ENCODE measurements around the gene TULP1.

Gene TULP1

GRCh38 chr6:35489066-35489465, 23.6 kb downstream of the TULP1 start:
- Histone ChIP-seq H3K9me2 (replicated peaks; ENCODE audit: low read depth, low read length) (no peaks in the 10 kb centered on the region), H3K9me3 (ENCODE audit: insufficient read depth, low read depth, low read length) (no peaks in the 10 kb centered on the region), H3K36me3 (ENCODE audit: insufficient read depth, low read length) (no peaks in the 10 kb centered on the region), H3K27me3 (ENCODE audit: insufficient read depth, low read length, poor library complexity, severe bottlenecking) (no peaks in the 10 kb centered on the region), H3K4me1 (ENCODE audit: insufficient read depth, low read length, poor library complexity, severe bottlenecking) (peaks cover 16% of the 10 kb centered on the region), H3F3A (ENCODE audit: low read depth) (no peaks in the 10 kb centered on the region), H3K4me3 (ENCODE audit: low read length, poor library complexity, severe bottlenecking) (no peak overlapping the region), H3K79me2 (ENCODE audit: insufficient read depth, low read length) (no peaks in the 10 kb centered on the region), H3K4me2 (ENCODE audit: low read depth, low read length, poor library complexity, severe bottlenecking) (no peak overlapping the region), H4K20me1 (ENCODE audit: insufficient read depth, low read length, poor library complexity, severe bottlenecking) (no peaks in the 10 kb centered on the region), H3K9ac (ENCODE audit: low read depth, low read length, poor library complexity, severe bottlenecking) (no peak overlapping the region), H2AFZ (ENCODE audit: low read length) (no peak overlapping the region)
- TF ChIP-seq EZH2phosphoT487 (IDR thresholded peaks at IDR 0.05; ENCODE audit: borderline replicate concordance) (no peak), CTCF (conservative IDR thresholded peaks at IDR 0.05; ENCODE audit: low read length) (no peak)

- peaks cover 13% of the 10 kb centered on the region for H3K4me1 ChIP-seq (ENCODE audit: insufficient read depth, low read length, poor library complexity, severe bottlenecking)
Measured at GRCh38 chr6:35488517-35488862, 24.2 kb downstream of the TULP1 start.

GRCh38 chr6:35487658-35488516, 24.8 kb downstream of the TULP1 start:
- Histone ChIP-seq H3K79me2 (ENCODE audit: insufficient read depth, low read length) (no peaks in the 10 kb centered on the region), H2AFZ (ENCODE audit: low read length) (no peak overlapping the region), H3K27me3 (ENCODE audit: insufficient read depth, low read length, poor library complexity, severe bottlenecking) (no peaks in the 10 kb centered on the region), H3K9me2 (replicated peaks; ENCODE audit: low read depth, low read length) (no peaks in the 10 kb centered on the region), H3K4me3 (ENCODE audit: low read length, poor library complexity, severe bottlenecking) (no peak overlapping the region), H3K9ac (ENCODE audit: low read depth, low read length, poor library complexity, severe bottlenecking) (no peak overlapping the region), H4K20me1 (ENCODE audit: insufficient read depth, low read length, poor library complexity, severe bottlenecking) (no peaks in the 10 kb centered on the region), H3K4me1 (ENCODE audit: insufficient read depth, low read length, poor library complexity, severe bottlenecking) (peaks cover 13% of the 10 kb centered on the region), H3K4me2 (ENCODE audit: low read depth, low read length, poor library complexity, severe bottlenecking) (no peak overlapping the region), H3K36me3 (ENCODE audit: insufficient read depth, low read length) (no peaks in the 10 kb centered on the region), H3F3A (ENCODE audit: low read depth) (no peaks in the 10 kb centered on the region), H3K9me3 (ENCODE audit: insufficient read depth, low read depth, low read length) (no peaks in the 10 kb centered on the region)
- no peak for TF ChIP-seq CTCF (conservative IDR thresholded peaks at IDR 0.05; ENCODE audit: low read length)
- TF ChIP-seq EZH2phosphoT487 (IDR thresholded peaks at IDR 0.05; ENCODE audit: borderline replicate concordance): no peak

More at GRCh38 chr6:35488517-35488862, 24.2 kb downstream of the TULP1 start:
- Histone ChIP-seq H4K20me1 (ENCODE audit: insufficient read depth, low read length, poor library complexity, severe bottlenecking) (no peaks in the 10 kb centered on the region), H3K79me2 (ENCODE audit: insufficient read depth, low read length) (no peaks in the 10 kb centered on the region), H3K9me3 (ENCODE audit: insufficient read depth, low read depth, low read length) (no peaks in the 10 kb centered on the region), H3K9me2 (replicated peaks; ENCODE audit: low read depth, low read length) (no peaks in the 10 kb centered on the region), H3K27me3 (ENCODE audit: insufficient read depth, low read length, poor library complexity, severe bottlenecking) (no peaks in the 10 kb centered on the region), H3K4me3 (ENCODE audit: low read length, poor library complexity, severe bottlenecking) (no peak overlapping the region), H3K9ac (ENCODE audit: low read depth, low read length, poor library complexity, severe bottlenecking) (no peak overlapping the region), H3K36me3 (ENCODE audit: insufficient read depth, low read length) (no peaks in the 10 kb centered on the region), H2AFZ (ENCODE audit: low read length) (no peak overlapping the region), H3F3A (ENCODE audit: low read depth) (no peaks in the 10 kb centered on the region), H3K4me2 (ENCODE audit: low read depth, low read length, poor library complexity, severe bottlenecking) (no peak overlapping the region)
- no peak for TF ChIP-seq EZH2phosphoT487 (IDR thresholded peaks at IDR 0.05; ENCODE audit: borderline replicate concordance)
- no peak for TF ChIP-seq CTCF (conservative IDR thresholded peaks at IDR 0.05; ENCODE audit: low read length)

All from Loucy (cell line).